Activated CD4-positive, alpha-beta T cell treated with anti-CD3 and anti-CD28 coated beads for 36 hours (primary cell): ENCODE data around the gene SEMA4C. TPM values are rescaled to one million over a fixed set of nuclear protein-coding genes. Genes with fewer than 3 reads are reported as not detected.

Experiments
- ATAC-seq: fragments of 200-7000 bp; cut with Tn5 transposase; one replicate; pipeline ENCODE4 v1.10.0; 2021; ENCODE audit warnings: mild to moderate bottlenecking, moderate library complexity
- CTCF ChIA-PET: fragments of 350-600 bp; sonication (Branson Sonifier 250); formaldehyde crosslinking; loops from one replicate; lab custom pipeline; 2021; ENCODE audit warnings: antibody characterized with exemption; lab: Charles Lee
- POLR2A ChIA-PET: fragments of 350-600 bp; sonication (Branson Sonifier 250); formaldehyde crosslinking; loops from one replicate; lab custom pipeline; 2021; ENCODE audit warnings: antibody characterized with exemption, inconsistent platforms; lab: Charles Lee
- DNase-seq: peaks from one replicate; pipeline ENCODE4 v3.0.0-alpha.2; 2020
- H3K27ac Mint-ChIP-seq: one replicate; pipeline ENCODE4 v1.8.0; 2021; ENCODE audit warnings: mixed read lengths
- H3K27me3 Mint-ChIP-seq: one replicate; pipeline ENCODE4 v1.8.0; 2021; ENCODE audit warnings: mixed read lengths
- H3K36me3 Mint-ChIP-seq: one replicate; pipeline ENCODE4 v1.8.0; 2021; ENCODE audit warnings: low read depth, mixed read lengths
- H3K4me1 Mint-ChIP-seq: one replicate; pipeline ENCODE4 v1.8.0; 2021; ENCODE audit warnings: mixed read lengths
- H3K4me3 Mint-ChIP-seq: one replicate; pipeline ENCODE4 v1.8.0; 2021; ENCODE audit warnings: mild to moderate bottlenecking, moderate library complexity, mixed read lengths
- H3K9me3 Mint-ChIP-seq: one replicate; pipeline ENCODE4 v1.8.0; 2021; ENCODE audit warnings: low read depth, mixed read lengths
- intact Hi-C, 2 experiments: fragments of 100-400 bp; cut with DNase I in 1 of 2; cut with micrococcal nuclease in 1 of 2; formaldehyde crosslinking; loops; one replicate each; pipeline versions ENCODE4 v1.14.2 to v1.15.1; 2022 to 2024; cut with DNase I, micrococcal nuclease
- total RNA-seq, 2 experiments: library from RNA; stranded (reverse); gene quantifications; one replicate each; pipeline ENCODE4 v1.2.3, GENCODE V29; 2021

Gene SEMA4C
- total RNA-seq, 2 experiments from 2014 or later, result 7.5 to 9.6 TPM

GRCh38 chr2:96852667-96853066 is 17.2 kb downstream of the SEMA4C start:
- POLR2A ChIA-PET, result no interaction called here
- intact Hi-C loops, result no loop called here
- H3K27ac Mint-ChIP-seq, result no peak overlapping the region

GRCh38 chr2:96848264-96848663 is 21.6 kb downstream of the SEMA4C start:
- intact Hi-C loops, result no loop called here
- ChIA-PET CTCF (interaction anchor here (0.6 to 1.5 kb wide), 4 partner anchors 9 to 130 kb away, joined by 3 to 5 read pairs (median 4); partner anchors contain the start of gene ANKRD39), POLR2A (no interaction called here)
- Mint-ChIP-seq H3K9me3 (no peaks in the 10 kb centered on the region), H3K27me3 (no peaks in the 10 kb centered on the region), H3K4me3 (no peak overlapping the region), H3K4me1 (no peaks in the 10 kb centered on the region), H3K27ac (no peak overlapping the region), H3K36me3 (peaks cover 37% of the 10 kb centered on the region)
- ATAC-seq (no peak), DNase-seq (no peak)

More at GRCh38 chr2:96852667-96853066, 17.2 kb downstream of the SEMA4C start:
- ATAC-seq, result no peak
- Mint-ChIP-seq H3K27me3 (no peaks in the 10 kb centered on the region), H3K4me3 (no peak overlapping the region), H3K9me3 (no peaks in the 10 kb centered on the region), H3K4me1 (peaks cover 15% of the 10 kb centered on the region), H3K36me3 (peaks cover 37% of the 10 kb centered on the region)
- no peak for DNase-seq
- CTCF ChIA-PET, result interaction anchor here (0.7 to 2.1 kb wide), 3 partner anchors 10 to 110 kb away, joined by 3 to 6 read pairs (median 3); no protein-coding TSS in a partner anchor

GRCh38 chr2:96847586-96847985 is 22.3 kb downstream of the SEMA4C start:
- H3K4me1 Mint-ChIP-seq, result no peaks in the 10 kb centered on the region
- CTCF ChIA-PET, result interaction anchor here (0.6 to 1.5 kb wide), 4 partner anchors 10 to 131 kb away, joined by 3 to 4 read pairs (median 4); no protein-coding TSS in a partner anchor
- H3K36me3 Mint-ChIP-seq, result peaks cover 30% of the 10 kb centered on the region
- no peak for ATAC-seq
- POLR2A ChIA-PET, result no interaction called here
- no peak overlapping the region for H3K4me3 Mint-ChIP-seq
- intact Hi-C loops, result no loop called here
- H3K27ac Mint-ChIP-seq, result no peak overlapping the region
- DNase-seq, result no peak
- H3K27me3 Mint-ChIP-seq, result no peaks in the 10 kb centered on the region
- no peaks in the 10 kb centered on the region for H3K9me3 Mint-ChIP-seq

- no peak overlapping the region for H3K27ac Mint-ChIP-seq
- H3K4me3 Mint-ChIP-seq, result no peak overlapping the region
- POLR2A ChIA-PET, result no interaction called here
- CTCF ChIA-PET, result no interaction called here
- ATAC-seq, result no peak
- H3K9me3 Mint-ChIP-seq, result no peaks in the 10 kb centered on the region
- H3K4me1 Mint-ChIP-seq, result no peaks in the 10 kb centered on the region
- DNase-seq, result no peak
- intact Hi-C loops, result no loop called here
- no peaks in the 10 kb centered on the region for H3K27me3 Mint-ChIP-seq
- H3K36me3 Mint-ChIP-seq, result peaks cover 28% of the 10 kb centered on the region
Measured at GRCh38 chr2:96846825-96847224, 23.1 kb downstream of the SEMA4C start.

- ATAC-seq (no peak), DNase-seq (no peak)
- Mint-ChIP-seq H3K4me3 (no peak overlapping the region), H3K9me3 (no peaks in the 10 kb centered on the region), H3K27me3 (no peaks in the 10 kb centered on the region), H3K27ac (no peak overlapping the region), H3K36me3 (peaks cover 27% of the 10 kb centered on the region), H3K4me1 (peaks cover 7% of the 10 kb centered on the region)
- CTCF ChIA-PET, result no interaction called here
- POLR2A ChIA-PET, result no interaction called here
- intact Hi-C loops, result no loop called here
Measured at GRCh38 chr2:96844405-96844808, 25.5 kb downstream of the SEMA4C start.

GRCh38 chr2:96843538-96844268 is 26.2 kb downstream of the SEMA4C start, which contains the start of gene ANKRD23:
TSS of gene ANKRD23 (minus strand) at chr2:96844021. CDS start at chr2:96843992, 29 bp downstream.
- CTCF ChIA-PET, result interaction anchor here (1.2 kb wide), 1 partner anchor 8 kb away, joined by 6 read pairs; no protein-coding TSS in a partner anchor
- Mint-ChIP-seq H3K27me3 (no peaks in the 10 kb centered on the region), H3K4me1 (peaks cover 11% of the 10 kb centered on the region), H3K4me3 (no peak within 1 kb of the TSS), H3K9me3 (no peaks in the 10 kb centered on the region), H3K27ac (no peak within 1 kb of the TSS), H3K36me3 (peaks cover 27% of the 10 kb centered on the region)
- ATAC-seq, result no peak
- no peak for DNase-seq
- POLR2A ChIA-PET, result interaction anchor here (1.3 kb wide), 1 partner anchor 13 kb away, joined by 4 read pairs; no protein-coding TSS in a partner anchor
- intact Hi-C loops, result no loop called here

- H3K4me3 Mint-ChIP-seq, result no peak overlapping the region
- CTCF ChIA-PET, result interaction anchor here (0.6 to 1.2 kb wide), 4 partner anchors 9 to 219 kb away, joined by 3 to 6 read pairs (median 3); no protein-coding TSS in a partner anchor
- ATAC-seq, result no peak
- H3K27ac Mint-ChIP-seq, result no peak overlapping the region
- POLR2A ChIA-PET, result interaction anchor here (1.3 kb wide), 1 partner anchor 14 kb away, joined by 4 read pairs; no protein-coding TSS in a partner anchor
- H3K27me3 Mint-ChIP-seq, result no peaks in the 10 kb centered on the region
- H3K36me3 Mint-ChIP-seq, result peaks cover 18% of the 10 kb centered on the region
- H3K9me3 Mint-ChIP-seq, result no peaks in the 10 kb centered on the region
- intact Hi-C loops, result no loop called here
- H3K4me1 Mint-ChIP-seq, result peaks cover 11% of the 10 kb centered on the region
- no peak for DNase-seq
Measured at GRCh38 chr2:96842600-96842999, 27.3 kb downstream of the SEMA4C start.

GRCh38 chr2:96841701-96842495 is 28.0 kb downstream of the SEMA4C start:
- ChIA-PET POLR2A (interaction anchor here (0.7 kb wide), 2 partner anchors 10 to 61 kb away, joined by 3 to 9 read pairs; no protein-coding TSS in a partner anchor), CTCF (interaction anchor here (0.6 to 1.2 kb wide), 4 partner anchors 10 to 158 kb away, joined by 3 to 6 read pairs (median 3); no protein-coding TSS in a partner anchor)
- Mint-ChIP-seq H3K27me3 (no peaks in the 10 kb centered on the region), H3K36me3 (peaks cover 17% of the 10 kb centered on the region), H3K27ac (no peak overlapping the region), H3K4me1 (peaks cover 11% of the 10 kb centered on the region), H3K4me3 (no peak overlapping the region), H3K9me3 (no peaks in the 10 kb centered on the region)
- intact Hi-C loops, result no loop called here
- ATAC-seq (no peak), DNase-seq (no peak)

- Mint-ChIP-seq H3K4me1 (peaks cover 11% of the 10 kb centered on the region), H3K9me3 (no peaks in the 10 kb centered on the region), H3K4me3 (no peak overlapping the region), H3K27me3 (no peaks in the 10 kb centered on the region), H3K36me3 (peaks cover 15% of the 10 kb centered on the region), H3K27ac (no peak overlapping the region)
- ChIA-PET CTCF (interaction anchor here (1.7 kb wide), 1 partner anchor 18 kb away, joined by 6 read pairs; the partner anchor contains the start of gene ANKRD39), POLR2A (no interaction called here)
- intact Hi-C loops, result loop anchor here in 1 of 2 experiments (1.0 kb wide), 1 partner anchor 24 kb away; the partner anchor contains the start of gene CNNM3
- DNase-seq (no peak), ATAC-seq (no peak)
Measured at GRCh38 chr2:96839875-96840850, 29.7 kb downstream of the SEMA4C start.

GRCh38 chr2:96839293-96839874 is 30.5 kb downstream of the SEMA4C start:
- peaks cover 11% of the 10 kb centered on the region for H3K4me1 Mint-ChIP-seq
- no peaks in the 10 kb centered on the region for H3K9me3 Mint-ChIP-seq
- no peaks in the 10 kb centered on the region for H3K27me3 Mint-ChIP-seq
- H3K4me3 Mint-ChIP-seq, result no peak overlapping the region
- H3K36me3 Mint-ChIP-seq, result peaks cover 14% of the 10 kb centered on the region
- ChIA-PET POLR2A (no interaction called here), CTCF (interaction anchor here (0.5 to 0.7 kb wide), 2 partner anchors 18 to 23 kb away, joined by 3 read pairs; partner anchors contain the start of gene CNNM3)
- DNase-seq (peak; percentile 89), ATAC-seq (peak; percentile 91)
- no peak overlapping the region for H3K27ac Mint-ChIP-seq
- intact Hi-C loops, result loop anchor here in 1 of 2 experiments (1.0 kb wide), 1 partner anchor 23 kb away; the partner anchor contains the start of gene CNNM3
